C4-2B (cell line): Measurements from ENCODE around the gene MBNL1.

Experiments used
- CTCF ChIP-seq: fragments of 450-650 bp; conservative IDR thresholded peaks from 2 replicates; pipeline ENCODE4 v1.5.1; 2017; ENCODE audit warnings: mild to moderate bottlenecking
- ZFX ChIP-seq: fragments of 450-650 bp; IDR thresholded peaks from 2 replicates; pipeline ENCODE4 v1.6.1; 2017

- TF ChIP-seq CTCF (no peak), ZFX (no peak)
Measured at GRCh38 chr3:152288681-152289080, 20.0 kb downstream of the MBNL1 start.
